NCI-H2107 (cell line): Measurements from ENCODE around the gene TXNRD1.
A peak's percentile ranks its signal among the peaks of the same experiment; 100 is the strongest.
"Not testable (repeated sequence)": the region's sequence is repeated elsewhere in the genome, so short reads cannot be mapped to it uniquely, and the experiment has no call there.

Source experiments
- DNase-seq: peaks from one replicate; lab custom pipeline; 2025; lab: John Stamatoyannopoulos, UW

Gene TXNRD1

GRCh38 chr12:104237930-104238329 is 22.4 kb downstream of the TXNRD1 start:
- no peak for DNase-seq

- no peak for DNase-seq
Measured at GRCh38 chr12:104242546-104243206, 27.1 kb downstream of the TXNRD1 start.

GRCh38 chr12:104243551-104243950 is 28.0 kb downstream of the TXNRD1 start:
- no peak for DNase-seq

- DNase-seq = no peak
Measured at GRCh38 chr12:104243971-104244370, 28.4 kb downstream of the TXNRD1 start.

- no peak for DNase-seq
Measured at GRCh38 chr12:104247698-104248097, 32.1 kb downstream of the TXNRD1 start.

GRCh38 chr12:104248444-104248843 is 32.9 kb downstream of the TXNRD1 start:
- no peak for DNase-seq

GRCh38 chr12:104249017-104249416 is 33.4 kb downstream of the TXNRD1 start:
- DNase-seq = no peak

GRCh38 chr12:104249898-104250297 is 34.3 kb downstream of the TXNRD1 start:
- no peak for DNase-seq

GRCh38 chr12:104250366-104251125 is 35.0 kb downstream of the TXNRD1 start:
- no peak for DNase-seq

GRCh38 chr12:104257913-104258472 is 42.4 kb downstream of the TXNRD1 start:
- no peak for DNase-seq

GRCh38 chr12:104258476-104259067 is 43.0 kb downstream of the TXNRD1 start:
- no peak for DNase-seq

GRCh38 chr12:104263026-104263425 is 47.4 kb downstream of the TXNRD1 start:
- no peak for DNase-seq

GRCh38 chr12:104263580-104264358 is 48.2 kb downstream of the TXNRD1 start:
- peak; percentile 16 for DNase-seq

GRCh38 chr12:104265436-104265835 is 49.9 kb downstream of the TXNRD1 start:
- DNase-seq = not testable (repeated sequence)

GRCh38 chr12:104272938-104273337 is 57.4 kb downstream of the TXNRD1 start:
- no peak for DNase-seq

GRCh38 chr12:104273503-104273902 is 57.9 kb downstream of the TXNRD1 start:
- DNase-seq = no peak

- no peak for DNase-seq
Measured at GRCh38 chr12:104274811-104275210, 59.2 kb downstream of the TXNRD1 start.

- no peak for DNase-seq
Measured at GRCh38 chr12:104275689-104276088, 60.1 kb downstream of the TXNRD1 start.

GRCh38 chr12:104276273-104277131 is 60.9 kb downstream of the TXNRD1 start:
- DNase-seq = peak; percentile 95

GRCh38 chr12:104279164-104279563 is 63.6 kb downstream of the TXNRD1 start:
- DNase-seq = no peak

GRCh38 chr12:104280111-104280510 is 64.5 kb downstream of the TXNRD1 start:
- DNase-seq = no peak
